OCI-LY1 (cell line): ENCODE results near the gene SGCD.

Experiments
- EZH2 ChIP-seq: fragments of 200-600 bp; sonication (generic), shearing (Covaris generic); IDR thresholded peaks from 2 replicates; pipeline ENCODE4 v1.8.0; 2017; ENCODE audit warnings: borderline replicate concordance, mixed run types, mild to moderate bottlenecking, antibody characterized with exemption, low read length, moderate library complexity, mixed read lengths
- TF ChIP-seq, protein P1 (sequence below): fragments of 200-600 bp; sonication (generic), shearing (Covaris generic); IDR thresholded peaks from 2 replicates; pipeline ENCODE4 v1.5.1; 2017; ENCODE audit warnings: mild to moderate bottlenecking, antibody characterized with exemption, low read length, moderate library complexity, mixed read lengths

DNA sequence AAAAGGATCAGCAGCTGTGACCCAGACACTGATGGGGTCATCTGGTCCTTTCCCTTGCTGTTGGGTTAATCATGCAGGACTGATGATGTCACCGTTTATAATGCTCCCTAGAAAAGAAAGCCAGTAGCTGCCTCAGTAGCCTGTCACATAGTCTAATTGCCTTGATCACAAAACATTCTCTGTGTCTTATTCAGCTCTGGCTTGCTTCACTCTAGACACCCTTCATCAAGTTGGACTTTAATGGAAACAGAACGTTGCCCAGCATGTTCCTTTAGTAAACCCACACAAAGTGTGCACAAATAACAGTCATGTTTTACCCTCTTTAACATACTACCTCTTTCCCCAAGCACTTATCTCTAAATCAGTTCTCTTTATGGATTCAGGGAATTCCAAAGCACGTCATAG lies 170.8 kb downstream of the SGCD start:
- no peak for TF ChIP-seq EZH2
- TF ChIP-seq, protein P1, sequence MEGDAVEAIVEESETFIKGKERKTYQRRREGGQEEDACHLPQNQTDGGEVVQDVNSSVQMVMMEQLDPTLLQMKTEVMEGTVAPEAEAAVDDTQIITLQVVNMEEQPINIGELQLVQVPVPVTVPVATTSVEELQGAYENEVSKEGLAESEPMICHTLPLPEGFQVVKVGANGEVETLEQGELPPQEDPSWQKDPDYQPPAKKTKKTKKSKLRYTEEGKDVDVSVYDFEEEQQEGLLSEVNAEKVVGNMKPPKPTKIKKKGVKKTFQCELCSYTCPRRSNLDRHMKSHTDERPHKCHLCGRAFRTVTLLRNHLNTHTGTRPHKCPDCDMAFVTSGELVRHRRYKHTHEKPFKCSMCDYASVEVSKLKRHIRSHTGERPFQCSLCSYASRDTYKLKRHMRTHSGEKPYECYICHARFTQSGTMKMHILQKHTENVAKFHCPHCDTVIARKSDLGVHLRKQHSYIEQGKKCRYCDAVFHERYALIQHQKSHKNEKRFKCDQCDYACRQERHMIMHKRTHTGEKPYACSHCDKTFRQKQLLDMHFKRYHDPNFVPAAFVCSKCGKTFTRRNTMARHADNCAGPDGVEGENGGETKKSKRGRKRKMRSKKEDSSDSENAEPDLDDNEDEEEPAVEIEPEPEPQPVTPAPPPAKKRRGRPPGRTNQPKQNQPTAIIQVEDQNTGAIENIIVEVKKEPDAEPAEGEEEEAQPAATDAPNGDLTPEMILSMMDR = no peak
